Measurements from ENCODE around the gene TFE3.

TFE3 gene

DNA sequence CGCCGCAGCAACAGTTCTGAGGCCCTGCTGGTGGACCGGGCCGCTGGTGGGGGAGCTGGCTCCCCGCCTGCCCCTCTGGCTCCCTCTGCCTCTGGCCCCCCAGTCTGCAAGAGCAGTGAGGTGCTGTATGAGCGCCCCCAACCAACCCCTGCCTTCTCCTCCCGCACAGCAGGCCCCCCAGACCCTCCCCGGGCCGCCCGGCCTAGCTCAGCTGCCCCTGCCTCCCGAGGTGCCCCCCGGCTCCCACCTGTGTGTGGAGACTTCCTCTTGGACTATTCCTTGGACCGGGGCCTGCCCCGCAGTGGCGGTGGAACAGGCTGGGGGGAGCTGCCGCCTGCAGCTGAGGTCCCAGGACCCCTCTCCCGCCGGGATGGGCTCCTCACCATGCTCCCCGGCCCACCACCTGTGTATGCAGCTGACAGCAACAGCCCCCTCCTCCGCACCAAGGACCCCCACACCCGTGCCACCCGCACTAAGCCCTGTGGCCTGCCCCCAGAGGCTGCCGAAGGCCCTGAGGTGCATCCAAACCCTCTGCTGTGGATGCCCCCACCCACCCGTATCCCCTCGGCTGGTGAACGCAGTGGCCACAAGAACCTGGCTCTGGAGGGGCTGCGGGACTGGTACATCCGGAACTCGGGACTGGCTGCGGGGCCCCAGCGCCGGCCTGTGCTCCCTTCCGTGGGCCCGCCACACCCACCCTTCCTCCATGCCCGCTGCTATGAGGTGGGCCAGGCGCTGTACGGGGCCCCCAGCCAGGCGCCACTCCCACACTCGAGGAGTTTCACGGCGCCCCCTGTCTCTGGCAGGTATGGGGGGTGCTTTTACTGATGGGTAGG, 24.3 kb upstream of the TFE3 start:
- no peak for DNase-seq (ENCODE audit: low spot score in 2 of 2)

DNA sequence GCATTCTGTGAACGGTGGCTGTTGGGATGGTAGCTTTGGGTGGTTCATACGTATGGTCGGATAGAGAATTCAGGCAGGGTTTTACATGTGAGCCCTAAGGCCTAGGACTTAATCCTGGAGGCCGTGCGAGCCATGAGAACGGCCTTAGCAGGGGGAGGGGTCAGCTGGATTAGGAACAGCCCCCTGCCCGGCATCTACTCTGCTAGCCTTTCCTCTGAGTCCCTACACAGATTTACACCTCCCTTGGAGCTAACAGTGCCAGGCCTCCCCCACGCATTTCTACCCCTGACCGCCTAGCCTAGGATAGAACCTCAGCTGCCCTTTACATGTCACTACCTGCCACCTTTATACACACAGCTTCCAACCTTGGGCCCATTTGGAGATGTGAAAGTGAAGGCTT, 23.5 kb upstream of the TFE3 start:
- H3K4me1 ChIP-seq = no peaks in the 10 kb centered on the region
- H3K9me3 ChIP-seq = no peaks in the 10 kb centered on the region
- in situ Hi-C loops (cut with MboI; ENCODE audit: low sequenced_read_pairs) = no loop called here
- no peak overlapping the region for H3K4me3 ChIP-seq
- H3K36me3 ChIP-seq (replicated peaks) = no peaks in the 10 kb centered on the region
- no peaks in the 10 kb centered on the region for H3K27me3 ChIP-seq (ENCODE audit: low read depth)
- DNase-seq (ENCODE audit: low spot score in 2 of 2) = no peak

More for the DNA sequence above, 24.3 kb upstream of the TFE3 start:
- in situ Hi-C loops (cut with MboI; ENCODE audit: low sequenced_read_pairs) = no loop called here
- no peaks in the 10 kb centered on the region for H3K4me1 ChIP-seq
- no peak overlapping the region for H3K4me3 ChIP-seq
- H3K9me3 ChIP-seq = no peaks in the 10 kb centered on the region
- no peaks in the 10 kb centered on the region for H3K27me3 ChIP-seq (ENCODE audit: low read depth)
- no peaks in the 10 kb centered on the region for H3K36me3 ChIP-seq (replicated peaks)

DNA sequence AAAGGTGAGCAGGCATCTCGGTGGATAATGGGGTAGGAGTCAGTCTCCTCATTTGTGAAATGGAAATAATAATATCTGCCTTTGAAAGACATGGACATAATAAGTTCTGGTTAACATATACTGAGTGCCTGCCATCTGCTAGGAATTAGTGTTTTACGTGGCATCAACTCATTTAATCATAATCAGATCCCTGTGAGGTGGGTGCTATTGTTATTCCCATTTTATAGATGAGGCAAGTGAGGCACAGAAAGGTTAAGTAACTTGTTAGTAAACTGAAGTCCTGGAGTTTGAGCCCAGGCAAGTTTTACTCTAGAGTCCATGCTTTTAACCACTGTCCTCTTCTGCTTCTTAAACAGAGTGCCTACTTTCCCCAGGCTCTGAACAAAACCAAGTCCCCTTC, 23.1 kb upstream of the TFE3 start:
- DNase-seq (ENCODE audit: low spot score in 2 of 2) = no peak
- no peaks in the 10 kb centered on the region for H3K27me3 ChIP-seq (ENCODE audit: low read depth)
- no peaks in the 10 kb centered on the region for H3K36me3 ChIP-seq (replicated peaks)
- no peak overlapping the region for H3K4me3 ChIP-seq
- in situ Hi-C loops (cut with MboI; ENCODE audit: low sequenced_read_pairs) = no loop called here
- no peaks in the 10 kb centered on the region for H3K4me1 ChIP-seq
- no peaks in the 10 kb centered on the region for H3K9me3 ChIP-seq

DNA sequence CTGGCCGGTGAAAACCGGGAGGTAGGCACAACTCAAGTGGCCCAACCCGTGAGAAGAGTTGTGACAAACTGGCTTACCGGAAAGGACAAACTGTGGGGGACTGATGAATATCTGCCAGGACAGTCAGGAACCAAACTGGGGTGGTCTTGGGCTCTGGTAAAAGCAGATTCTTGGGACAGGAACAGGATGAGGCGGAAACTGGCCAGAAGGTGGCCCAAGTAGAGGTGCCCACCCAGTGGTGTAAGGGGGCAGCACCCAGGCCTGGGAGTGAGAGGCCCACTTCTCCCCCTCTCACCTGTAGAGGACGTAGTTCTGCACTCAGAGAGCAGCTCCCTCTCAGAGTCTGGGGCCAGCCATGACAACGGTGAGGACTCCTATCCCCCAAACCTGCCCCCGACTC, 21.6 kb upstream of the TFE3 start:
- no peaks in the 10 kb centered on the region for H3K9me3 ChIP-seq
- no peaks in the 10 kb centered on the region for H3K36me3 ChIP-seq (replicated peaks)
- H3K4me1 ChIP-seq = no peaks in the 10 kb centered on the region
- in situ Hi-C loops (cut with MboI; ENCODE audit: low sequenced_read_pairs) = no loop called here
- H3K27me3 ChIP-seq (ENCODE audit: low read depth) = no peaks in the 10 kb centered on the region
- H3K4me3 ChIP-seq = no peak overlapping the region
- no peak for DNase-seq (ENCODE audit: low spot score in 2 of 2)

DNA sequence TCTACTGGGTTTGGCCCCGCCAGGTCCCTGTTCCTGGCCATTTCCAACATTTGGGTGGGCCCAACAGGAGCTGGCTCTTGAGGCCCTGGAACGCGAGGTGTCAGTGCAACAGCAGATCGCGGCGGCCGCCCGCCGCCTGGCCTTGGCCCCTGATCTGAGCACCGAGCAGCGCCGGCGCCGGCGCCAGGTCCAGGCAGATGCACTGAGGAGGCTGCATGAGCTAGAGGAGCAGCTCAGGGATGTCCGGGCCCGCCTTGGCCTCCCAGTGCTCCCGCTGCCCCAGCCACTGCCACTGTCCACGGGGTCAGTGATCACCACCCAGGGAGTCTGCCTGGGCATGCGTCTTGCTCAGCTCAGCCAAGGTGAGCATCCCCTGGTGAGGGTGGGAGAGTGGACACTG, 21.1 kb upstream of the TFE3 start:
- in situ Hi-C loops (cut with MboI; ENCODE audit: low sequenced_read_pairs) = no loop called here
- H3K9me3 ChIP-seq = no peaks in the 10 kb centered on the region
- H3K36me3 ChIP-seq (replicated peaks) = no peaks in the 10 kb centered on the region
- no peaks in the 10 kb centered on the region for H3K4me1 ChIP-seq
- no peak overlapping the region for H3K4me3 ChIP-seq
- H3K27me3 ChIP-seq (ENCODE audit: low read depth) = no peaks in the 10 kb centered on the region
- DNase-seq (ENCODE audit: low spot score in 2 of 2) = no peak

DNA sequence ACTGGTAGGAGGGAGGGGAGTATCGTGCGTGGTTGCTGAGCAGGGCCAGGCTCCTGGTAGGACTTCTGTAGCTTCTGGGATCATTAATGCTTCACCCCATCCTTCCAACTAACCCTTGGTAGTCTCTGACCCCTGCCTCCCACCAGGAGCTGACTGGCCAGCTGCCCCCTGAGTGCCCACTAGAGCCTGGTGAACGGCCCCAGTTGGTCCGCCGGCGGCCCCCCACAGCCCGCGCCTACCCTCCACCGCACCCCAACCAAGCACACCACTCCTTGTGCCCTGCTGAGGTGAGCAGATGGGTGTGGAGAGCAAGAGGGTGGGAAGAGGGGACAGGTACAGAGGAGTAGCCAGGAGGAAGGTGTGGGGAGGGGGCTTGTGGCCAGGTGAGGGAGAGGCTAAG, 20.6 kb upstream of the TFE3 start:
- Histone ChIP-seq H3K4me3 (no peak overlapping the region), H3K9me3 (no peaks in the 10 kb centered on the region), H3K27me3 (ENCODE audit: low read depth) (no peaks in the 10 kb centered on the region), H3K4me1 (no peaks in the 10 kb centered on the region), H3K36me3 (replicated peaks) (no peaks in the 10 kb centered on the region)
- no peak for DNase-seq (ENCODE audit: low spot score in 2 of 2)
- in situ Hi-C loops (cut with MboI; ENCODE audit: low sequenced_read_pairs) = no loop called here

DNA sequence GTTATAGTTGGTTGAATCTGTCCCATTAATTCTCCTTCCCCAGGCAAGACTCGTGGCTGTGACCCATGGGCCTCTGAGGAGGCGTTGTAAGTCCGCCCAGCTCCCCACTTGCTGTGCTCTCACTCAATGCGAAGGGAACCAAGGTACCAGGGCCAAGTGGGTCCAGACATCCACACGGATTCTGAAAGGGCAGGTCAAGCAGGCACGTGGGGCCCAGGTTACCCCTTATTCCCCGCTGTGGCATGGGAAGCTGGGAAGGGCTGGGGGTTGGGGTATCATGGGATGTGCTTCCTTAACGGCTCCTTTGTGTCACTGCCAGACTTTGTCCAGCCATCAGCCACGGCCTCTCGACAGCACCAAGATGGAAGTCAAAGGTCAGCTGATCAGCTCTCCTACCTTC, 18.8 kb upstream of the TFE3 start:
- Histone ChIP-seq H3K4me3 (no peak overlapping the region), H3K4me1 (no peaks in the 10 kb centered on the region), H3K27me3 (ENCODE audit: low read depth) (no peaks in the 10 kb centered on the region), H3K36me3 (replicated peaks) (no peaks in the 10 kb centered on the region), H3K9me3 (no peaks in the 10 kb centered on the region)
- DNase-seq (ENCODE audit: low spot score in 2 of 2) = no peak
- in situ Hi-C loops (cut with MboI; ENCODE audit: low sequenced_read_pairs) = no loop called here

DNA sequence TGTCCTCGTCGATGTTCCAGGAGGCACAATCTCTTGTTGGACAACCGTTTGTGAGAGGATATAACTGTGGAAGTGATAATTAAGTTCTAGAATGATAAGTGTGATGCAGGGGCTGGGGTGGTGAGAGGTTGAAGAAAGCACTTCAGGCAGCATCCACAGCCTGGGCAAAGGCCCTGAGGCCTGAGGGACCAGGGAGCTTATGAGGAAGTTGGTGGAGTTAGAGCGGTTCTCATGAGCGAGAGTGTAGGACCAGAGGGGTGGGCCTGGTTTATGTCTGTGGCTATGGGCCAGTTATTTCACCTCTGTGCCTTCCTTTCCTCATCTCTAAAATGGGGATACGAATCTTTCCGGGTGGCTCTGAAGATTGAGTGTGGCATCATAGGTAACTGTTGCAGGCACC, 18.3 kb upstream of the TFE3 start:
- no peaks in the 10 kb centered on the region for H3K4me1 ChIP-seq
- in situ Hi-C loops (cut with MboI; ENCODE audit: low sequenced_read_pairs) = no loop called here
- DNase-seq (ENCODE audit: low spot score in 2 of 2) = no peak
- no peak overlapping the region for H3K4me3 ChIP-seq
- H3K27me3 ChIP-seq (ENCODE audit: low read depth) = no peaks in the 10 kb centered on the region
- no peaks in the 10 kb centered on the region for H3K9me3 ChIP-seq
- no peaks in the 10 kb centered on the region for H3K36me3 ChIP-seq (replicated peaks)

DNA sequence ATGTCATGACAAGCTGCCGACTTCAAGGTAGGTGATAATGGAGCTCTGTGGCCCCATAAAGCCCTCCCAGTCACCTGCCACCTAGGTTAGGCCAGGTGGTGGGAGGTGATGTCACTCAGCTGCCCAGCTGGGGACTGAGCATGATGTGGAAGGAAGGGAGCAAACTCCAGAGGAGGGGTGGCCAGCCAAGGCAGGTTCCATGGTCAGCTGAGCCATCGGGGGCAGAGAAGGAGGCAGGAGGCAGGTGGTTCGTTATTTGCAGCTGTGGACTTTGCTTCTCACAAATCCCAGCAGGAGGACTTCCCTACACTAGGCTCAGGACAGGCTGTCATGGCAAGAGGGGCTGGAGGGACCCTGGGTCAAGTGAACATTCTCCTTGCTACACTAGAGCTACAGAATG, 17.8 kb upstream of the TFE3 start:
- in situ Hi-C loops (cut with MboI; ENCODE audit: low sequenced_read_pairs) = no loop called here
- Histone ChIP-seq H3K4me3 (no peak overlapping the region), H3K27me3 (ENCODE audit: low read depth) (no peaks in the 10 kb centered on the region), H3K9me3 (no peaks in the 10 kb centered on the region), H3K4me1 (no peaks in the 10 kb centered on the region), H3K36me3 (replicated peaks) (no peaks in the 10 kb centered on the region; the same call in 1 of the 2 replicates)
- no peak for DNase-seq (ENCODE audit: low spot score in 2 of 2)

DNA sequence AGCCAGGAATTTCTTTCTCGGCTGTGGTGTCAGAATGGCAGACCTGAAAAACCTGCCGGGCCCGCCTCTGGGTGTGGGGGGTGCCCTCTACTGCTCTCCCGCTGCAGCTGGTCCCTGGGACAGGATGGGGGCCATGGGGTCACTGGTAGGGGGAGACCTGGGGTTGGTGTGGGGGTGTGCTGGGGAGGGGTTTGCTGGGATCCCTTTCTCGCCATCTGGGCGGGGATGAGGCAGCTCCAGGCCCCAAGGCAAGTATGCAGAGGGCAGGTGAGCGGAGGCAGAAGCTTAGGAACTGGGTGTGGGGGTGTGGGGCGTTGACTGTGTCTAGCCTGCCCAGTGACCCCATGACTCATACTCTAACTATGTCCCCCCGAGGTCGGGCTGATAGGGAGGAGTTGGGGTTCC, 16.5 kb upstream of the TFE3 start:
- no peaks in the 10 kb centered on the region for H3K27me3 ChIP-seq (ENCODE audit: low read depth)
- 0 out of 2 replicates have a peak, but pooled peaks cover 4% of the 10 kb centered on the region for H3K9me3 ChIP-seq
- in situ Hi-C loops (cut with MboI; ENCODE audit: low sequenced_read_pairs) = no loop called here
- H3K4me3 ChIP-seq = no peak overlapping the region
- DNase-seq (ENCODE audit: low spot score in 2 of 2) = no peak
- H3K36me3 ChIP-seq (replicated peaks) = no peaks in the 10 kb centered on the region; the same call in 1 of the 2 replicates
- no peaks in the 10 kb centered on the region for H3K4me1 ChIP-seq

DNA sequence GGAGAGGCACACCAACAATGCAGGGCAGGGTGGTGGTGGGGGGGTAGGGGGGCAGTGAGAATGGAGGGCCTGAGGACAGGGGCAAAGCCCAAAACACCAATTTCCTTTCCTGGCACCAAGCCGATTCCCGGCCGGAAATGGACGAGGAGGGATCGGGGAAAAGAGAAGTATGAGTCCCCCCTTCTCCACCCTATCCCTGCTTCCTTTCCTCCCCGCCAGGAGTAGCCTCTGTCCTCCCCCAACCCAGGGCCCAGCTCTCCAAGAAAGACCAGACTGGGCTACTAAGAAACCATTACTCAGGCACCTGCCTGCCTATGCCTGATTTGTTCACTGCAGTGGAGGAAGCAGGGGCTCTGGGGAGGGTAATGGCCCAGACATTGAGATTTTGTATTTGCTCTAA, 16.0 kb upstream of the TFE3 start:
- H3K27me3 ChIP-seq (ENCODE audit: low read depth) = no peaks in the 10 kb centered on the region
- no peak for DNase-seq (ENCODE audit: low spot score in 2 of 2)
- H3K36me3 ChIP-seq (replicated peaks) = no peaks in the 10 kb centered on the region; the same call in 1 of the 2 replicates
- no peaks in the 10 kb centered on the region for H3K4me1 ChIP-seq
- H3K4me3 ChIP-seq = no peak overlapping the region
- in situ Hi-C loops (cut with MboI; ENCODE audit: low sequenced_read_pairs) = no loop called here
- H3K9me3 ChIP-seq = 0 out of 2 replicates have a peak, but pooled peaks cover 5% of the 10 kb centered on the region

DNA sequence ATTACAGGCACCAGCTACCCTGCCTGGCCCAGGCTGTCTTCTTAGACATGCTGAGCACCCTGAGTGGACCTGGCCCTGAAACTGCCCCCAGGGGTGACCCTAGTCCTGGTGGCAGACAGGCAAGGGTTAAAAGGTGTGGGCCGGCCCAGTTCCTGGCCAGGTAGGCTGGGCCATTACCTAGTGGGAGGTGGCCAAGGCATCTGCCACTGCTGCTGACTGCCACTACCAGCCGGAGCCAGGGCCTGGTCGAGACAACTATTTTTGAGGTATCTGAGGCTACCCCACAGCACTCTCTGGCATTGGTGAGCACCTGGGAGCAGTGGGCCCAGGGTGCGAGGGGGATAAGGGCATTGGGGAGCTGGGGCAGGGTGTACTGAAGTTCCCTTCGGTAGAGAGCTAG, 15.6 kb upstream of the TFE3 start, which contains the start of gene CCDC120:
Gene CCDC120 (plus strand): TSS at position 206 of the 400 bp plus-strand sequence. CDS start 3,043 bp downstream, outside the sequence.
- H3K4me1 ChIP-seq = peaks cover 3% of the 10 kb centered on the region; the same call in 1 of the 2 replicates
- no peak for DNase-seq (ENCODE audit: low spot score in 2 of 2)
- no peak within 1 kb of the TSS for H3K4me3 ChIP-seq
- no peaks in the 10 kb centered on the region; the same call in 1 of the 2 replicates for H3K36me3 ChIP-seq (replicated peaks)
- in situ Hi-C loops (cut with MboI; ENCODE audit: low sequenced_read_pairs) = no loop called here
- H3K9me3 ChIP-seq = 0 out of 2 replicates have a peak, but pooled peaks cover 5% of the 10 kb centered on the region
- H3K27me3 ChIP-seq (ENCODE audit: low read depth) = no peaks in the 10 kb centered on the region

DNA sequence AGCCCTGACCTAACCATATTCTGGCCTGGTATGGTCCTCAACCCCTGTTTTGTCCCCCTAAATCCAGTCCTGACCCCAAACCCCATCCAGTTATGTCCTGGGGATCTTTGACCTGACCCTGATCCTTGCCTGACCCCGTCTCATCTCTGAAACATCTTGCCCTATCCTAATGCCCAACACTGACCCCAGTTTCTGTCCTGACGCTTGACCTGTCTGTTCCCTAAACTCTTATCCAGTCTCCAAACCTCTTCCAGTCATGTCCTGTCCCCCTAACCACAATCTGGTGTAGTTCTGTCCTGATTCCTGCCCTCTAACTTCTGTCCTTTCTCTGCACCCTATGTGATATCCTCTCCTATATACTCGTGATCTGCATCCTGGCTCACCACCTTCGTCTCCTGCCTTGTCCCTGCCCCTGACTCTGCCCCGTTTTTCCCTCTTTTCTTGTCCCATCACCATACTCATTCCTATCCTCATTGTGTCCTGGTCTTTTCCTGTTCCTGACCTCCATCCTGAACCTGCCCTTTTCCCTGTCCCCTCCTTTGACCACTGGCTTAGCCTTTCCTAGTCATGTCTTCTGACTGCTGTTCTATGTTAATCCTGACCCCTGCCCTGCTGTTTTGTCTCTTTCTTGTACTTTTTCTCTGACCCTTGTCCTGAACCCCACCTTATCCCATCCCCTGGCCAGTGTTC, 11.1 kb upstream of the TFE3 start:
- in situ Hi-C loops (cut with MboI; ENCODE audit: low sequenced_read_pairs) = no loop called here
- Histone ChIP-seq H3K9me3 (0 out of 2 replicates have a peak, but pooled peaks cover 5% of the 10 kb centered on the region), H3K27me3 (ENCODE audit: low read depth) (no peaks in the 10 kb centered on the region), H3K4me1 (peaks cover 7% of the 10 kb centered on the region; the same call in 1 of the 2 replicates), H3K4me3 (peak overlapping the region; percentile 55), H3K36me3 (replicated peaks) (no peaks in the 10 kb centered on the region; the same call in 1 of the 2 replicates)
- no peak for DNase-seq (ENCODE audit: low spot score in 2 of 2)
